Stomach (tissue), 4 donors: ENCODE data around the gene SLC6A8.

Experiments
- POLR2A ChIP-seq, 4 donors: fragments of 450-650 bp; IDR thresholded peaks; one replicate each; pipeline ENCODE4 v1.6.1; 2016; ENCODE audit warnings: antibody characterized with exemption in 4 of 4, control low read depth in 2 of 4, mild to moderate bottlenecking in 1 of 4, moderate library complexity in 1 of 4
- POLR2AphosphoS5 ChIP-seq, 3 donors: sonication (generic); formaldehyde crosslinking; IDR thresholded peaks; one replicate each; pipeline ENCODE4 v1.6.1; 2016; ENCODE audit warnings: antibody characterized with exemption in 3 of 3

GRCh38 chrX:153731845-153732215 is 44.1 kb downstream of the SLC6A8 start:
- no peak for TF ChIP-seq POLR2A (IDR thresholded peaks at IDR 0.05)
- no peak for TF ChIP-seq POLR2AphosphoS5 (IDR thresholded peaks at IDR 0.05)
